CD14-positive monocyte (primary cell): ENCODE measurements around the gene COL21A1. TPM values are rescaled to one million over a fixed set of nuclear protein-coding genes. Genes with fewer than 3 reads are reported as not detected.

Experiments
- DNase-seq, 3 donors: peaks; one replicate each; pipeline ENCODE4 v3.0.0-alpha.2; 2011 to 2022
- H2AFZ ChIP-seq: 2 replicates; pipeline ENCODE4 v1.6.0; 2012; ENCODE audit warnings: mild to moderate bottlenecking, low read depth, low read length, inconsistent platforms; ENCODE audit not compliant: insufficient read depth, poor library complexity, severe bottlenecking
- H3K27ac ChIP-seq, 2 donors: 1 replicate in 1 of 2; 2 replicates in 1 of 2; pipeline ENCODE4 v1.5.1; 2012 to 2013; ENCODE audit warnings: low read length in 2 of 2, control low read depth in 1 of 2, inconsistent platforms in 1 of 2, low read depth in 1 of 2, mild to moderate bottlenecking in 1 of 2
- H3K27me3 ChIP-seq, 2 donors: one replicate each; pipeline versions ENCODE4 v1.6.0 to v1.6.1; 2011 to 2013; ENCODE audit warnings: low read length in 2 of 2; ENCODE audit not compliant: control insufficient read depth in 2 of 2, insufficient read depth in 2 of 2
- H3K36me3 ChIP-seq, 2 donors: replicated peaks in 1 of 2; 1 replicate in 1 of 2; 2 replicates in 1 of 2; pipeline versions ENCODE4 v1.5.1 to v1.6.1; 2012 to 2013; ENCODE audit warnings: low read length in 2 of 2, control low read depth in 1 of 2, inconsistent platforms in 1 of 2, mild to moderate bottlenecking in 1 of 2; ENCODE audit not compliant: insufficient read depth in 2 of 2, control insufficient read depth in 1 of 2
- H3K4me1 ChIP-seq, 2 donors: 1 replicate in 1 of 2; 2 replicates in 1 of 2; pipeline versions ENCODE4 v1.5.1 to v1.6.1; 2012 to 2013; ENCODE audit warnings: low read length in 2 of 2, control low read depth in 1 of 2, inconsistent platforms in 1 of 2, mild to moderate bottlenecking in 1 of 2, moderate library complexity in 1 of 2; ENCODE audit not compliant: insufficient read depth in 2 of 2, control insufficient read depth in 1 of 2
- H3K4me2 ChIP-seq: replicated peaks from 2 replicates; pipeline ENCODE3; 2012; ENCODE audit warnings: low read length, moderate library complexity, mild to moderate bottlenecking; ENCODE audit not compliant: poor library complexity, severe bottlenecking; ENCODE audit errors: extremely low read depth
- H3K4me3 ChIP-seq, 3 experiments: fragments of 200-600 bp in 1 of 3; sonication (generic) in 1 of 3; replicated peaks in 1 of 3; 1 replicate in 2 of 3; 2 replicates in 1 of 3; pipeline ENCODE4 v1.5.1; 2011 to 2013; ENCODE audit warnings: low read length in 3 of 3, mild to moderate bottlenecking in 3 of 3, control low read depth in 2 of 3, low read depth in 2 of 3, inconsistent platforms in 1 of 3, moderate library complexity in 1 of 3
- H3K79me2 ChIP-seq: 2 replicates; pipeline ENCODE4 v1.6.0; 2012; ENCODE audit warnings: mild to moderate bottlenecking, control low read depth, inconsistent platforms, low read length, moderate library complexity; ENCODE audit not compliant: insufficient read depth
- H3K9ac ChIP-seq: 2 replicates; pipeline ENCODE4 v1.6.0; 2017; ENCODE audit warnings: low read length, mild to moderate bottlenecking; ENCODE audit not compliant: insufficient read depth, poor library complexity, severe bottlenecking
- H3K9me3 ChIP-seq, 2 donors: replicated peaks in 1 of 2; 1 replicate in 1 of 2; 2 replicates in 1 of 2; pipeline versions ENCODE4 v1.5.1 to v1.6.1; 2012 to 2013; ENCODE audit warnings: low read length in 2 of 2, control low read depth in 1 of 2; ENCODE audit not compliant: control insufficient read depth in 1 of 2, insufficient read depth in 1 of 2
- H4K20me1 ChIP-seq: 2 replicates; pipeline ENCODE4 v1.6.0; 2012; ENCODE audit warnings: mild to moderate bottlenecking, low read length, control low read depth, moderate library complexity; ENCODE audit not compliant: insufficient read depth
- H3K27ac Mint-ChIP-seq, 7 donors: one replicate each; pipeline ENCODE4 v1.8.0; 2020; ENCODE audit warnings: mild to moderate bottlenecking in 7 of 7, mixed read lengths in 7 of 7, moderate library complexity in 6 of 7, inconsistent platforms in 2 of 7
- H3K27me3 Mint-ChIP-seq, 3 donors: one replicate each; pipeline ENCODE4 v1.8.0; 2021 to 2022; ENCODE audit warnings: low read depth in 3 of 3, mild to moderate bottlenecking in 3 of 3, mixed read lengths in 3 of 3, moderate library complexity in 3 of 3, inconsistent platforms in 1 of 3
- H3K36me3 Mint-ChIP-seq, 2 donors: one replicate each; pipeline ENCODE4 v1.8.0; 2020; ENCODE audit warnings: mixed read lengths in 2 of 2, inconsistent platforms in 1 of 2, mild to moderate bottlenecking in 1 of 2
- H3K4me1 Mint-ChIP-seq: one replicate; pipeline ENCODE4 v1.8.0; 2020; ENCODE audit warnings: mild to moderate bottlenecking, mixed read lengths
- H3K4me3 Mint-ChIP-seq, 2 donors: one replicate each; pipeline ENCODE4 v1.8.0; 2020; ENCODE audit warnings: mild to moderate bottlenecking in 2 of 2, mixed read lengths in 2 of 2, moderate library complexity in 1 of 2
- H3K9me3 Mint-ChIP-seq, 7 donors: one replicate each; pipeline ENCODE4 v1.8.0; 2020 to 2022; ENCODE audit warnings: mixed read lengths in 7 of 7, mild to moderate bottlenecking in 6 of 7, moderate library complexity in 6 of 7, inconsistent platforms in 2 of 7
- WGBS: methylation state at CpG from one replicate; pipeline ENCODE4 v1.1.5; 2013; ENCODE audit warnings: missing lambda C conversion rate; ENCODE audit not compliant: insufficient coverage; 5-methylcytosine and 5-hydroxymethylcytosine counted together
- intact Hi-C, 2 donors: fragments of 100-400 bp; cut with micrococcal nuclease; formaldehyde crosslinking; loops; one replicate each; pipeline versions ENCODE4 v1.15.0 to v1.15.1; 2023
- polyA plus RNA-seq, 3 donors: library from polyadenylated mRNA; depleted of rRNA in 1 of 3; unstranded in 2 of 3; stranded (reverse) in 1 of 3; fragments of 300-500 nt in 2 of 3; fragments of >200 nt in 1 of 3; fragmentation: Illumina TruSeq in 2 of 3; gene quantifications; 1 replicate in 2 of 3; 2 replicates in 1 of 3; pipeline ENCODE4 v1.2.3, GENCODE V29; 2012 to 2021
- TF ChIP-seq, protein P1 (sequence below): fragments of 200-600 bp; IDR thresholded peaks from one replicate; pipeline ENCODE4 v1.8.0; 2022; ENCODE audit warnings: antibody characterized with exemption, mild to moderate bottlenecking

COL21A1 gene
- polyA plus RNA-seq, 3 donors = 0.03 TPM; not detected in 2

DNA sequence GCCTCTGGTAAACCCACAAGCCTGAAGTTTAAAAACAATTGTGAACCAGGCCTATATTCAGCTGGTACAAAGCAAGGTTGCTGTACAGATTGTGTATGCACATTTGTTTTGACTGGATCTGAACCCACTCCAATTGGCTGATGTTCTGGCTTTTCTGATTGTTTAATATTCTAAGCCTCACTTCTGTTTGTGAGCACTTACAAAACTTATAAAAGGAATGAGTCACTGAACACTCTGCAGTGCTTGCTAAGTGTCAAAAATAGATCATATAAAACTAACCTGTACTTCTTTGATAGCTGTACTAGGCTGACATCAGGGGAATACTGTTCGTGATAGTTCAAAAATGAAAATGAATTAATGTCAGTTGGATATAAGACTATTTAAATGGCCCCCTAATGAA lies 12.1 kb downstream of the COL21A1 start:
- Mint-ChIP-seq H3K36me3 (no peaks in the 10 kb centered on the region), H3K27ac (no peak overlapping the region), H3K9me3 (no peaks in the 10 kb centered on the region), H3K27me3 (peaks cover 0 to 3% (median 1%) of the 10 kb centered on the region in 3 donors), H3K4me3 (no peak overlapping the region), H3K4me1 (no peaks in the 10 kb centered on the region)
- intact Hi-C loops = no loop called here
- no peak overlapping the region for H2AFZ ChIP-seq
- H3K4me1 ChIP-seq = no peaks in the 10 kb centered on the region
- WGBS = no CpG with 5 or more reads among the region's 1 CpG
- H3K9me3 ChIP-seq = no peaks in the 10 kb centered on the region
- no peak overlapping the region for H3K4me3 ChIP-seq
- TF ChIP-seq, protein P1, sequence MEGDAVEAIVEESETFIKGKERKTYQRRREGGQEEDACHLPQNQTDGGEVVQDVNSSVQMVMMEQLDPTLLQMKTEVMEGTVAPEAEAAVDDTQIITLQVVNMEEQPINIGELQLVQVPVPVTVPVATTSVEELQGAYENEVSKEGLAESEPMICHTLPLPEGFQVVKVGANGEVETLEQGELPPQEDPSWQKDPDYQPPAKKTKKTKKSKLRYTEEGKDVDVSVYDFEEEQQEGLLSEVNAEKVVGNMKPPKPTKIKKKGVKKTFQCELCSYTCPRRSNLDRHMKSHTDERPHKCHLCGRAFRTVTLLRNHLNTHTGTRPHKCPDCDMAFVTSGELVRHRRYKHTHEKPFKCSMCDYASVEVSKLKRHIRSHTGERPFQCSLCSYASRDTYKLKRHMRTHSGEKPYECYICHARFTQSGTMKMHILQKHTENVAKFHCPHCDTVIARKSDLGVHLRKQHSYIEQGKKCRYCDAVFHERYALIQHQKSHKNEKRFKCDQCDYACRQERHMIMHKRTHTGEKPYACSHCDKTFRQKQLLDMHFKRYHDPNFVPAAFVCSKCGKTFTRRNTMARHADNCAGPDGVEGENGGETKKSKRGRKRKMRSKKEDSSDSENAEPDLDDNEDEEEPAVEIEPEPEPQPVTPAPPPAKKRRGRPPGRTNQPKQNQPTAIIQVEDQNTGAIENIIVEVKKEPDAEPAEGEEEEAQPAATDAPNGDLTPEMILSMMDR = no peak
- H3K27me3 ChIP-seq = no peaks in the 10 kb centered on the region
- H3K4me2 ChIP-seq = no peak overlapping the region
- no peak overlapping the region for H3K27ac ChIP-seq
- H3K9ac ChIP-seq = no peak overlapping the region
- no peaks in the 10 kb centered on the region for H3K79me2 ChIP-seq
- H3K36me3 ChIP-seq = no peaks in the 10 kb centered on the region
- DNase-seq = no peak
- H4K20me1 ChIP-seq = no peaks in the 10 kb centered on the region

- no peak for DNase-seq
- Mint-ChIP-seq H3K27ac (no peak overlapping the region), H3K9me3 (no peaks in the 10 kb centered on the region), H3K36me3 (no peaks in the 10 kb centered on the region), H3K4me3 (no peak overlapping the region), H3K27me3 (peaks cover 0 to 3% (median 0%) of the 10 kb centered on the region in 3 donors), H3K4me1 (no peaks in the 10 kb centered on the region)
- intact Hi-C loops = no loop called here
- Histone ChIP-seq H3K27ac (no peak overlapping the region), H3K79me2 (no peaks in the 10 kb centered on the region), H4K20me1 (no peaks in the 10 kb centered on the region), H3K4me3 (no peak overlapping the region), H3K27me3 (no peaks in the 10 kb centered on the region), H3K9me3 (no peaks in the 10 kb centered on the region), H3K36me3 (no peaks in the 10 kb centered on the region), H3K9ac (no peak overlapping the region), H3K4me1 (no peaks in the 10 kb centered on the region), H2AFZ (no peak overlapping the region), H3K4me2 (no peak overlapping the region)
- TF ChIP-seq, protein P1 = no peak
- no CpG with 5 or more reads among the region's 2 CpGs for WGBS
Measured at GRCh38 chr6:56232436-56232835, 14.9 kb downstream of the COL21A1 start.
